NCI-H2196 (cell line): ENCODE measurements around the gene PDIA6.

Source experiments
- DNase-seq: peaks from one replicate; lab custom pipeline; 2025; ENCODE audit not compliant: unreplicated experiment; lab: John Stamatoyannopoulos, UW

The PDIA6 gene

GRCh38 chr2:10768063-10768507 lies 44.5 kb downstream of the PDIA6 start:
- DNase-seq, result no peak

- DNase-seq, result no peak
Observed at GRCh38 chr2:10765914-10766313, 46.7 kb downstream of the PDIA6 start.

DNA sequence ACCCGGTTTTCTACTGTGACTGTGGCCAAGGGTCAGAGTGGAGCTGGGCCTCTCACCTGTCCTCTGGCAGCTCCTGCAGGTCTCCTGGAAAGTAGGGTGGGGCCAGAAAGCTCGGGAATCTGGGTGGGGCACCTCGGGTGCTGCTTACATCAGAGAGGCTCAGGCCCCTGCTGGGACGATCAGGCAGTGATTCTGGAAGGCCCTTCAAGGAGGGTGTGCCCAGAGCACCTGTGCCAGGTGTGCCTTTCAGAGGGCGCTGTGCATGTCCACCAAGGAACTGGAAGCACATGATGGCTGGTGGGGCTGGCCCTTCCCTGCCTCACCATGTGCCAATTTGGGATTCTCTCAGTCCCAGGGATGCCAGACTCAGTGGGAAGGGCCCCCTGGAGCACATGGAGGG lies 47.1 kb downstream of the PDIA6 start:
- no peak for DNase-seq

- DNase-seq, result no peak
Observed at GRCh38 chr2:10764896-10765295, 47.7 kb downstream of the PDIA6 start.

DNA sequence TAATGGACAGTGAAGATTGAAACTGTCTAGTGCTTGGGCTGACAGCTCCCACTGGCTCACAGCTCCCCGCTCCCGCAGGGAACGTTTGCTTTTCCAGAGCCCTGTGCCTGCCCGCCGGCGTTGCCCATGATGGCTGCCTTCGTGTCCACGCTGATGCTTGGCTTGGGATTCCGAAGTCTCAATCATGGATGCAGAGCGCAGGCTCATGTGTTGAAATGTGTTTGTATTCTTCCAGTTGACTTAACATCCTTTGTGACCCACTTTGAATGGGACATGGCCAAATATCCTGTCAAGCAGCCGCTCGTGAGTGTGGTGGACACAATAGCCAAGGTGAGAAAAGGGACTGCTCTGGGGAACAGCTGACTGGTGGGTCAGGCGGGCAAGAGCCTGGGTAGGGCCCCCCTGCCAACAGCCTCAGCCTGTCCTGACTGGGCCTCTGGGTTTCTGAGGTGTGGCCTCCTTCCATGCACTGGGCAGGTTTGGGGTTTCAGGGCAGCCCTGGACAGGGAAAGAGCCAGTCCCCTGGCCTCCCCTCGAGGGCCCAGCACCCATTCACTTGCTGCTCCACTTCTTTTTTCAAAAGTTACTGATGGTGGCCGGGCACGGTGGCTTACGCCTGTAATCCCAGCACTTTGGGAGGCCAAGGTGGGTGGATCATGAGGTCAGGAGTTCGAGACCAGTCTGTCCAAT lies 48.3 kb downstream of the PDIA6 start:
- DNase-seq, result no peak

- no peak for DNase-seq
Observed at GRCh38 chr2:10763461-10763800, 49.2 kb downstream of the PDIA6 start.

DNA sequence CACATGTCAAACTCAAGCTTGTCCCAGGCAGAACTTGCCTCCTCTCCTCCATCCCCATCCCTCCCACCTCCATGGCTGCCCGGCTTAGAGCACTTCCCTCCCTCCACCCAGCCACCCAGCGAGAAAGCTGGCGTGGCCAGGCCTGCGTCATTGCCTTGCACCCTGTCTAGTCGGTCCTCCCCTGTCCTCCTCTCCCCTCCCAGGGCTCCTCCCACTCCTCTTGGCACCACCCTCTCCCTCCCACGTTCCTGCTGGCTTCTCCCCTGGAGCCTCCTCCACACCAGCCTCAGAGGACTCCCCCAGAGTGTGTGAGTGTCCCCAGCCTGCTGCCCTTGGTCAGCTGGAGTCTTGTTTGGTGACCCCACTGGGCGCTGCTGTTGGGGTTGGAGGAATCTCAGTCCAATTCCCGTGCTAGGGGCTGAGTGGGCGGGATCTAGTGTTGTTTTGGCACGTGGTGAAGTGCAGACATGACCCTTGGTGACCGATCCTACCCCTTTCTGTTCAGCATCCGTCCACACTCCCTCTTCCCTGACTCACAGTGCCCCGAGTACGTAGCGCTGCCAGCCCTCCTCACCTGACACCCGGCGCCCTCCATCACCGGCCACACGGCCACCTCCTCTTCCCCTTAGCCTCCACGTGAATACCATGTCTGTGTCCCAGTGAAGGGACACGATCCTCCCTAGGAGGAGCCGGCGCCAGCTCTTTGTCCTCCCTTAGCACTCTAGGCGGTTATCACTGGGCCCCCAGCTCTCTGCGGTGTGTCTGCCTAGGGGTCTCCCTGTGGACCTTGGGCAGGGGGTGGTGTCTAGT lies 49.7 kb downstream of the PDIA6 start:
- no peak for DNase-seq

- no peak for DNase-seq
Observed at GRCh38 chr2:10761591-10761990, 51.0 kb downstream of the PDIA6 start.

DNA sequence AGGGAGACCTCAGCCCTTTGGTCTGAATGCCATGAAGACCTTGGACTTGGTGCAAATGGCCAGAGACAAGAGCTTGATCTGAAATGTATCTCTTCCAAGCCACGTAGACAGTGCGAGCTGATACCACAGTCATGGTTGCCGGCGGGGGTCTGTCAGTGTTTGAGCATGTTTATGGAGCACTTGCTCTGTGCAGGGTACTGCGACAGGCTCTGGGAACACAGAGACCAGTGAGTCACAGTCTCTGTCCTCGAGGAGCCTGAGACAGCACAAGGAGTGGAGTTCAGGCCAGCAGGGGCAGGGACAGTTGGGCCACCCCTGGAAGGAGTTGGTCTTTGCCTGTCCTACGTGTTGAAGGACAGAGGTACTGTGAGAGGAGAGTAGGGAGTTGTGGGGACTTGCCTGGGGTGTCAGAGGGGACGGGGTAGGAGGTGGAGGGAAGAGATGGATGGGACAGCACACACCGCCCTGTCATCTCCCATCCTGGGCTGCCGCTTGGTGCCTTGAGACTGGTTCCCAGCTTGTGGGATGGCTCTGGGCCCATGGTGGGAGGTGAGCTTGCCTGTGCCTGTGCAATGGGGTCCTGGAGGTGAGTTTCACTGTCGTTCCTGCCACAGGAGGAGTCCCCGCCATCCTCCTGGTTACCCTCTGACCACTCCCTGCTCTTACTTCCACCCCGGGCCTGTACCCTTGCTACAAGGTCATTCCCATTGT lies 51.6 kb downstream of the PDIA6 start:
- DNase-seq, result no peak

- DNase-seq, result no peak
Observed at GRCh38 chr2:10759151-10759714, 53.4 kb downstream of the PDIA6 start.

GRCh38 chr2:10757814-10758286 lies 54.7 kb downstream of the PDIA6 start:
- DNase-seq, result no peak

DNA sequence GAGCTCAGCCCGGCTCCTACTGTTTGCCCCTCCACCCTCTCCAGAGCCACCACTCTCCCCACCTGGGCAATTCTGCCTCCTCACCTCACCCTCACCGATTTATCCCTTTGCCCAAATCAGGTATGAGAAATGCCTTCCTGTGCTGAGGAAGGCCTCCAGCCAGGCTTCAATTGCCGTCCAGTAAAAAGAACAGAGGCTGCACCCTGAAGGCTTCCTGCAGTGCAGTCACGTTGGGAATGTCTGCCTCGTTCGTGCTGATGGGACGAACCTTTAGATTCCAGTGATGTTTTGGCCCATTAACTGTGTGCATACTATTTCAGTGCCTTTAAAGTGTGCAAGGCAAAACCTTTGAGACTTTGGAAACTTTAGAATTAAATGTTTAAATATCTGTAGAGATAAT lies 57.0 kb downstream of the PDIA6 start:
- DNase-seq, result no peak

- no peak for DNase-seq
Observed at GRCh38 chr2:10753876-10754275, 58.7 kb downstream of the PDIA6 start.

GRCh38 chr2:10753156-10753555 lies 59.4 kb downstream of the PDIA6 start:
- DNase-seq, result no peak

DNA sequence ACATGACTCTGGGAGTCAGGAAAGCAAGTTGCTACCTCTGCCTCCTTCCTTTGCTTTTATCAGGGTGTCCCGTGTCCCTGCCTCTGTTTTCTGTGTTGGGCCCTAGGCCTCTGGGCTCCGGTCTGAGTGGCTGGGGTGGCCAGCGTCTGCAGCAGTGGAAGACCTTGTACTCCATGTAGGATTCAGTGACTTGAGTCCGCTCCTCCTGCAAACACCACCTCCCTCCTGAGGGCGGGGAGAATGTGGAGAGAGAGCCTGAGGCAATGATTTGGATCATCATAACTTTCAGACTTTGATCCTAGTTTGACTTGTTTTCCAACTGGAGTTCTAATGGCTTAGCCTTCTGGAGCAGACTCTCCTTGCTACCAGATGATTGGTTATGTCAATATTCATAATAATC lies 60.3 kb downstream of the PDIA6 start:
- DNase-seq, result no peak

- DNase-seq, result no peak
Observed at GRCh38 chr2:10750610-10751009, 62.0 kb downstream of the PDIA6 start.

DNA sequence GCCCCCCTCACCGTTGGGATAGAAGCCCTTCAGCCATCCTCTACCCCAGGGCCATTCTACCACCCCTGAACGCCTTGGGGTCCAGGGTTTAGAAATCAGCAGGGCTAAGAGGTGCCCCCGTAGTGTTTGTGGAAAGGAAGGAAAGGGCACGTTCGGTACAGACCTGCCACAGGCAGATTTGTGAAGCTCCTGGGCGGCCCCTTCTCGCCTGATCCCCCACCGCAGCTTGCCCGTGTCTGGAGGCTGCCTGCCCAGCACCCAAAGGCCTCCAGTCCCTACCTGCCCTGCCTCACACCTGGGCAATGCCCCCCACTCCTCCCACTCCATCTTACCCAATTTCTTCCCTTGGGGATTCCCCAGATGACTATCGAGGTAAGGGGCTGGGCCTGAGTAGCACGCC lies 69.9 kb downstream of the PDIA6 start:
- no peak for DNase-seq

DNA sequence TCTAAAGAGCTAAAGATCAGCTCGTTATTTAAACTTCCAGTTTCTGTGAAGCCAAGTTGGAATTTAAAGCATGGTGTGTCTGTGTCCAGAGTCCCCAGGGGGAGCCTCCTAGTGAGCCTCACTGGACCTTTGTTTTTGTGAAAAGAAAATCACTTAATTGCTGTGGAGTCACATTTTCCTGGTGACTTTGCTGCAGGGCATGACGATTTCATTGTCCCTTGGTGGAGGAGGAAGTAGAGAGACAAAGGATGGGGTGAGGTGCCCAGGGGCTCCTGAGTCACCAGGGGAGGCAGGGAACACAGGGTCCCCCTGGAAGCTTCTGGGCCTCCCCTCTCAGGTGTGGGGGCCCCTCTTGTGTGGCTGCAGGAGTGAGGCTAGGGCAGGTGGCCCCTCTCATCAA lies 71.4 kb downstream of the PDIA6 start:
- no peak for DNase-seq

DNA sequence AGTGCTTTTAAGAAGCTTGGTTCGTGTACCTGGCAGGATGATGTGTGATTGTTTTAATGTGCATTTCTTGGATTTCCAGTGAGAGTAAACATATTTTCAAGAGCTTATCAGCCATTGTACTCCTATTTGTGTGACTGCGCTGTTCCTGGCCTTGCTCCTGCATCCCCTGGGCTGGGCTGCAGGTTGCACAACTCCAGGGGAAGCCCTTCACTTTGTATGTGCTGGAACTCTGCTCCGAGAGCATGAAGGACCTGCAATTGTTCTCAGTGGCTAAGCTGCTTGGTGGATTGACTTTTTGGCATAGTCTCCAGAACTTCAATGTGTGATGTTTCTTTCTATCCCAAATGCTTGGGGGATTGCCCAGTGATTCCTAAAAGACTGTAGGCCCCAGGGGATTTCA lies 72.4 kb downstream of the PDIA6 start:
- DNase-seq, result no peak

GRCh38 chr2:10738192-10738591 lies 74.4 kb downstream of the PDIA6 start:
- DNase-seq, result no peak

- no peak for DNase-seq
Observed at GRCh38 chr2:10733980-10734379, 78.6 kb downstream of the PDIA6 start.

GRCh38 chr2:10733566-10733925 lies 79.0 kb downstream of the PDIA6 start:
- no peak for DNase-seq
